Measurements from ENCODE around the gene NUP85. TPM values are rescaled to one million over a fixed set of nuclear protein-coding genes. Genes with fewer than 3 reads are reported as not detected.

The NUP85 gene
- total RNA-seq, 1 experiment from 2014 or later = 117 TPM

DNA sequence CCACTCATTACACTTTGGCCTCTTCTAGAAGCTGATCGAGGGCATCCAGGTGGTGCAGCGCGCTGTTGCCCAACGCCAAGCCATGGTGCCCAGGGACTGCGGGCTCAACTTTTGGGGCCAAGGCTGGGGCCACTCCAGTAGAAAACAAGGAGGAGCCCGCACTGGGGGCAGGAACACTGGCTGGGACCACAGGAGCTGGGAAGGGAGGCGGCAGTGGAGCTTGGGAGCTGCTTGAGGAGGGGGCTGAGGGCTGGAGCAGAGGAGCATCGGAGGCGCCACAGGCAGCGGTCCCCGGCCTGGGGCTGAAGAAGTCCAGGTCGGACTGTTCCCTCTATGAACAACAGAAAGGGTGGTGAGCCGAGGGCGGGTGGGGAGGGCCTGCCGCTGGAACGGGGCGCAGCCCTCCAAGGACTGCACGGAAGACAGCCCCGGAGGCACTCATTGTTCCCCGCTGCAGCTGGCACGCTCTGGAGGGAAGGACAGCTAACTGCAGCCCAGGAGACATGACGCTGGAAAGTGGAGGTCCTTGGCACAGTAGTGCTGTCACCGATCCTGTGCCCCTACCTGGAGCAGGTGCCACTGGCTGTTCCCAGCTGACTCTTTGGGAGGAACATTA, 34.4 kb downstream of the NUP85 start:
- H3K9me3 Mint-ChIP-seq (ENCODE audit: low read depth, unreplicated experiment) = no peaks in the 10 kb centered on the region

DNA sequence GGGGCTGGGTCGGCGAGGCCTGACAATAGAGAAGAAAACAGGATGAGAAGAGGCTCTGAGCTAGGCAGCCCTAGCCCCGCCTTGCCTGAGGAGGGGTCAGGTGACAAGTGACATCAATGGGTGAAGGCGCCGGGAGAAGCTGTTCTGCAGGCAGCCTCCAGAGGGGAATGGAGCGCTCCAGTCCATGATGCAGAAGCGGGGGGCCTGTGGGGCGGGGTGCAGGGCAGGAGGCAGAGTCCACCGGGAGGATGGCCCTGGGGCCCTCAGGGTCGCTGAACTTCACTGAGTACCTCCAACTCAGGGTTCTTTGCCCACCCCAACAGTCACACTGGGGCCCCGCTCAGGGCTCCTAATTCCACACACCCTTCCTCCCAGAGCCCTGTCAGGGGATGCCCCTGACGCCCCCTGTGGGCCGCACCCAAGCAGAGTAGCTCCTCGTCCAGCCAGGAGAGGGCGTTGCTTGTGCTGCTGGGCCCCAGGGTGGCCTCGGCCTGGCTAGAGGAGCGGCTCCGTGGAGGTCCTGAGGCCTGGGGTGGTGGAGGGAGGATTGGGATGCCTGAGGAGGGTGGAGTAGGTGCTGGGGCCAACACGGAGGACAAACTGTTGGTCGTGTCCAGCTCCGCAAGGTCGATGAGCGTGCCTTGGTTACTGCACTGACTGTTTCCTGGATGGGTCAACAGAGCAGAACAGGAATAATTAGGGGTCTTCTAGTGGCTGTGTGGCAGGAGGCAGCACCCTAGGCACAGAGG, 35.1 kb downstream of the NUP85 start:
- CTCF ChIA-PET = interaction anchor here (0.7 to 2.9 kb wide), 6 partner anchors 10 to 172 kb away, joined by 4 to 9 read pairs (median 8); partner anchors contain the start of genes GGA3, MIF4GD and MRPS7
- Mint-ChIP-seq H3K9me3 (ENCODE audit: low read depth, unreplicated experiment) (no peaks in the 10 kb centered on the region), H3K27me3 (ENCODE audit: unreplicated experiment) (no peaks in the 10 kb centered on the region), H3K4me1 (ENCODE audit: low read depth, unreplicated experiment) (peaks cover 8% of the 10 kb centered on the region), H3K4me3 (ENCODE audit: low read depth, unreplicated experiment) (no peak overlapping the region), H3K36me3 (ENCODE audit: insufficient read depth, unreplicated experiment) (peaks cover 60% of the 10 kb centered on the region), H3K27ac (ENCODE audit: unreplicated experiment) (peak overlapping the region; percentile 54)
- no TSS peak for BruUV-seq (replicated peaks)
- intact Hi-C loops (cut with micrococcal nuclease; ENCODE audit: unreplicated experiment) = no loop called here
- TF ChIP-seq, protein P1, sequence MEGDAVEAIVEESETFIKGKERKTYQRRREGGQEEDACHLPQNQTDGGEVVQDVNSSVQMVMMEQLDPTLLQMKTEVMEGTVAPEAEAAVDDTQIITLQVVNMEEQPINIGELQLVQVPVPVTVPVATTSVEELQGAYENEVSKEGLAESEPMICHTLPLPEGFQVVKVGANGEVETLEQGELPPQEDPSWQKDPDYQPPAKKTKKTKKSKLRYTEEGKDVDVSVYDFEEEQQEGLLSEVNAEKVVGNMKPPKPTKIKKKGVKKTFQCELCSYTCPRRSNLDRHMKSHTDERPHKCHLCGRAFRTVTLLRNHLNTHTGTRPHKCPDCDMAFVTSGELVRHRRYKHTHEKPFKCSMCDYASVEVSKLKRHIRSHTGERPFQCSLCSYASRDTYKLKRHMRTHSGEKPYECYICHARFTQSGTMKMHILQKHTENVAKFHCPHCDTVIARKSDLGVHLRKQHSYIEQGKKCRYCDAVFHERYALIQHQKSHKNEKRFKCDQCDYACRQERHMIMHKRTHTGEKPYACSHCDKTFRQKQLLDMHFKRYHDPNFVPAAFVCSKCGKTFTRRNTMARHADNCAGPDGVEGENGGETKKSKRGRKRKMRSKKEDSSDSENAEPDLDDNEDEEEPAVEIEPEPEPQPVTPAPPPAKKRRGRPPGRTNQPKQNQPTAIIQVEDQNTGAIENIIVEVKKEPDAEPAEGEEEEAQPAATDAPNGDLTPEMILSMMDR (IDR thresholded peaks at IDR 0.05; ENCODE audit: unreplicated experiment) = no peak
- DNase-seq = peak; percentile 53

More for the DNA sequence above, 34.4 kb downstream of the NUP85 start:
- TF ChIP-seq, protein P1 (IDR thresholded peaks at IDR 0.05; ENCODE audit: unreplicated experiment) = no peak
- intact Hi-C loops (cut with micrococcal nuclease; ENCODE audit: unreplicated experiment) = no loop called here
- Mint-ChIP-seq H3K4me3 (ENCODE audit: low read depth, unreplicated experiment) (no peak overlapping the region), H3K27ac (ENCODE audit: unreplicated experiment) (peak overlapping the region; percentile 54), H3K36me3 (ENCODE audit: insufficient read depth, unreplicated experiment) (peaks cover 65% of the 10 kb centered on the region), H3K27me3 (ENCODE audit: unreplicated experiment) (no peaks in the 10 kb centered on the region), H3K4me1 (ENCODE audit: low read depth, unreplicated experiment) (peaks cover 8% of the 10 kb centered on the region)
- no peak for DNase-seq
- CTCF ChIA-PET = interaction anchor here (0.7 to 2.9 kb wide), 7 partner anchors 10 to 173 kb away, joined by 3 to 9 read pairs (median 7); partner anchors contain the start of genes GGA3, MIF4GD and MRPS7
- BruUV-seq (replicated peaks) = no TSS peak

DNA sequence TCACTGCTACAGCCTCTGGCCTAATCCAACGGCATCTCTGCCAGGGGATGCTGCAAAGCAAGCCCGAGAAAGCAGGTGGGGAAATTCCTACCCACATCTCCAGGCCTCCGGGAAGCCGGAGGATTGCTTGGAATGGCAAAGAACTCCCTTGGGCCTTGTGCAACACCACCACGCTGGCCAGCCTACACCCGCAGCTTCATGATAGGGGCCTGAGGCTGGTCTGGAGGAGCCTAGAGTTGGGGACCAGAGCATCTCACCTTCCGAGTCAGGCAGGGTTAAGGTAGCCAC, 35.6 kb downstream of the NUP85 start:
- H3K4me1 Mint-ChIP-seq (ENCODE audit: low read depth, unreplicated experiment) = peaks cover 8% of the 10 kb centered on the region
- H3K36me3 Mint-ChIP-seq (ENCODE audit: insufficient read depth, unreplicated experiment) = peaks cover 59% of the 10 kb centered on the region
- H3K4me3 Mint-ChIP-seq (ENCODE audit: low read depth, unreplicated experiment) = no peak overlapping the region
- H3K9me3 Mint-ChIP-seq (ENCODE audit: low read depth, unreplicated experiment) = no peaks in the 10 kb centered on the region
- TSS peak; percentile 18 for BruUV-seq (replicated peaks)
- no peak for DNase-seq
- TF ChIP-seq, protein P1 (IDR thresholded peaks at IDR 0.05; ENCODE audit: unreplicated experiment) = no peak
- CTCF ChIA-PET = interaction anchor here (1.0 to 2.9 kb wide), 4 partner anchors 9 to 171 kb away, joined by 4 to 9 read pairs (median 6); partner anchors contain the start of genes GGA3 and MRPS7
- intact Hi-C loops (cut with micrococcal nuclease; ENCODE audit: unreplicated experiment) = no loop called here
- no peak overlapping the region for H3K27ac Mint-ChIP-seq (ENCODE audit: unreplicated experiment)
- no peaks in the 10 kb centered on the region for H3K27me3 Mint-ChIP-seq (ENCODE audit: unreplicated experiment)

DNA sequence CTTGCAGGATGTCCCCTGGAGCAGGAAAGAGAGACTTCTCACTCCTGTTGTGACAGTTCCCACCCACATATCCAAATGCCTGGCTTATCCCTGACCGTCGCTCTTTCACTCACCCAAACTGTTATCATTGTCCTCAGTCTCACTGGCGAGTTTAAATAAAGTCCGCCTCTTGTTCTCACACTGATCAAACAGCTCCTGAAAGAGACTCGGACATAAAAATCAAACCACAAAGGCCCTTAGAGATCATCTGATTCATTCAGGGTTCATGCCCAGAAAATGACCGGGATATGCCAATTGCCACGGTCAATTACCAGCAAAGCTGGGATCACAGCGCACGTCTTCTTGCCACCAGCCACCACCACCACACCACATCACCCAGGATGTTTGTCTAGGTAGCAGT, 36.0 kb downstream of the NUP85 start:
- CTCF ChIA-PET = interaction anchor here (0.6 kb wide), 1 partner anchor 9 kb away, joined by 5 read pairs; no protein-coding TSS in a partner anchor
- peaks cover 8% of the 10 kb centered on the region for H3K4me1 Mint-ChIP-seq (ENCODE audit: low read depth, unreplicated experiment)
- no peaks in the 10 kb centered on the region for H3K9me3 Mint-ChIP-seq (ENCODE audit: low read depth, unreplicated experiment)
- H3K36me3 Mint-ChIP-seq (ENCODE audit: insufficient read depth, unreplicated experiment) = peaks cover 60% of the 10 kb centered on the region
- intact Hi-C loops (cut with micrococcal nuclease; ENCODE audit: unreplicated experiment) = no loop called here
- TF ChIP-seq, protein P1 (IDR thresholded peaks at IDR 0.05; ENCODE audit: unreplicated experiment) = no peak
- H3K4me3 Mint-ChIP-seq (ENCODE audit: low read depth, unreplicated experiment) = no peak overlapping the region
- no peak overlapping the region for H3K27ac Mint-ChIP-seq (ENCODE audit: unreplicated experiment)
- BruUV-seq (replicated peaks) = no TSS peak
- H3K27me3 Mint-ChIP-seq (ENCODE audit: unreplicated experiment) = no peaks in the 10 kb centered on the region
- DNase-seq = no peak
